HG03045 (cell line): ENCODE results near the gene NFAT5.
"Not testable (repeated sequence)": the region's sequence is repeated elsewhere in the genome, so short reads cannot be mapped to it uniquely, and the experiment has no call there.

Experiments used
- ATAC-seq: cut with Tn5 transposase; IDR thresholded peaks from one replicate; pipeline ENCODE4 v1.9.1; 2021; ENCODE audit warnings: mild to moderate bottlenecking, moderate library complexity; ENCODE audit not compliant: unreplicated experiment

The NFAT5 gene

DNA sequence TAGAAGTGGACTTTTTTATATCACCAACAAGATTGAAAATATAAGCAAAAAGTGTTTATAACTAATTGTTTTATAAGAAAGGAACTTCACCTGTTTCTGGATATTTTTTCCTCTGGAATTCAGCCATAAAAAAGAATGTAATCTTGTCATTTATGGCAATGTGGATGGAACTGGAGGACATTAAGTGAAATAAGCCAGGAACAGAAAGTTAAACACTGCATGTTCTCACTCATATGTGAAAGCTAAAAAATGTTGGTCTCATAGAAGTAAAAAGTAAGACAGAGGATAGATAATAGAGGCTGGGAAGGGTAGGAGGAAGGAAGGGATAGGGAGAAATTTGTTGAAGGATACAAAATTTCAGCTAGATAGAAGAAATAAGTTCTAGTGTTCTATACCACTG, 67.6 kb downstream of the NFAT5 start:
- no peak for ATAC-seq

DNA sequence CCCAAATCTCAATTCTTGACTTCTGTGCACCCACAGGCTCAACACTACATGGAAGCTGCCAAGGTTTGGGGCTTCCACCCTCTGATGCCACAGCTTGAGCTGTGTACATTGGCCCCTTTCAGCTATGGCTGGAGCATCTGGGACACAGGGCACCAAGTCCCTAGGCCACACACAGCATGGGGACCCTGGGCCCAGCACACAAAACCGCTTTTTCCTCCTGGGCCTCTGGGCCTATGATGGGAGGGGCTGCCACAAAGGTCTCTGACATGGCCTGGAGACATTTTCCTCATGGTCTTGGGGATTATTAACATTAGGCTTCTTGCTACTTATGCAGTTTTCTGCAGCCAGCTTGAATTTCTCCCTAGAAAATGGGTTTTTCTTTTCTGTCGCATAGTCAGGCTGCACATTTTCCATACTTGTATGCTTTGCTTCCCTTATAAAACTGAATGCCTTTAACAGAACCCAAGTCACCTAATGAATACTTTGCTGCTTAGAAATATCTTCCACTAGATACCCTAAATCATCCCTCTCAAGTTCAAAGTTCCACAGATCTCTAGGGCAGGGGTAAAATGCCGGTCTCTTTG, 70.9 kb downstream of the NFAT5 start:
- ATAC-seq: not testable (repeated sequence)

DNA sequence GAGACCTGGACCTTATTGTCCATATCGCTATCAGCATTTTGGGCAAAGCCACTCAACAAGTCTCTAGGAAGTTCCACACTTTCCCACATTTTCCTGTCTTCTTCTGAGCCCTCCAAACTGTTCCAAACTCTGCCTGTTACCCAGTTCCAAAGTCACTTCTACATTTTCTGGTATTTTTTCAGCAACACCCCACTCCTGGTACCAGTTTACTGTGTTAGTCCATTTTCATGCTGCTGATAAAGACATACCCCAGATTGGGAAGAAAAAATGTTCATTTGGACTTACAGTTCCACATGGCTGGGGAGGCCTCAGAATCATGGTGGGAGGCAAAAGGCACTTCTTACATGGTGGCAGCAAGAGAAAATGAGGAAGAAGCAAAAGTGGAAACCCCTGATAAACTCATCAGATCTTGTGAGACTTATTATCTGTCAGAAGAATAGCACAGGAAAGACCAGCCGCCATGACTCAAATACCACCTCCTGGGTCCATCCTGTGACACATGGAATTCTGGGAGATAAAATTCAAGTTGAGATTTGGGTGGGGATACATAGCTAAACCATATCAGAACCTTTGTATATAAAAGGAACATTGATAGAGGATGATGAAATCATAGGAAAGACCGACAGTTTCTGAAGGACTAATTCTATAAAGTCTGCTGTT, 71.6 kb downstream of the NFAT5 start:
- ATAC-seq: not testable (repeated sequence)

GRCh38 chr16:69643997-69644396, 78.2 kb downstream of the NFAT5 start:
- not testable (repeated sequence) for ATAC-seq

GRCh38 chr16:69644790-69645189, 79.0 kb downstream of the NFAT5 start:
- ATAC-seq: no peak

GRCh38 chr16:69647020-69647419, 81.3 kb downstream of the NFAT5 start:
- ATAC-seq: no peak

GRCh38 chr16:69651217-69651616, 85.5 kb downstream of the NFAT5 start:
- ATAC-seq: no peak

GRCh38 chr16:69654280-69654931, 88.6 kb downstream of the NFAT5 start:
- ATAC-seq: no peak

- no peak for ATAC-seq
These were observed 94.4 kb downstream of the NFAT5 start for GRCh38 chr16:69660166-69660565.

DNA sequence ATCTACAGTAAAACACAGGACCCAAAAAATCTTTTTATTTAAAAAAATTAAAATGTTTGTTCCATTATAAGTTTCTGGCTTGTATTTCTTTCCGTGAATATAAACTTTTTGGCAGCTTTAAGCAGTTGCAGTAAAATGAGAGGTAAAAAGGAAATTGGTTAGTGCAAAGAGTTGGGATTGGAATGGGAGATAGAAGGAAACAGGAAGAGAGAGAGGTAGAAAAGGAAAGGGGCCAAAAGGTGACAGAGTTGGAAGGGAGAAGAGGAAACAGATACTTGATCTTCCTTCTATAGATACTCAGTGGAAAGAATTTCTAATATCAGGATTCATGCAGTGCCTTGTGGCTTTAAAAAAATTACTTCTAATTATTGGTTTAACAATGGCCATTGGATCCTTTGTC, 97.1 kb downstream of the NFAT5 start:
- no peak for ATAC-seq

DNA sequence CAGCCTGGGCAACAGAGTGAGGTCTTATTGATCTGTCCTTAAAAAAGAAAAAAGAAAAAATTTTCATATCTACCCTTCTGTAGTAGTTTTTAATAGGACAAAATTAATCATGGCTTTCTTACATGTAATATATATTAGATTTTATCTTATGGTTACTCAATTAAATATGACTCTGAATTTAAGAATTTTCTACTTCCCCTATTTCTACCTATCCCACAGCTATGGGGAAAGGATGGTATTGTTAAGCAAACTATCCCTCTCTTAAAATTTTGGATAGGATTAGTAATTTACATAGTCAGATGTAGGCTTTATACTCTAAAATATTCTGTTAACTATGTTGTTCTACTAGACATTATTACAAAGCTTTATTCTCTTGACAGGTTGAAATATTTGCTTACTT, 98.1 kb downstream of the NFAT5 start:
- no peak for ATAC-seq

DNA sequence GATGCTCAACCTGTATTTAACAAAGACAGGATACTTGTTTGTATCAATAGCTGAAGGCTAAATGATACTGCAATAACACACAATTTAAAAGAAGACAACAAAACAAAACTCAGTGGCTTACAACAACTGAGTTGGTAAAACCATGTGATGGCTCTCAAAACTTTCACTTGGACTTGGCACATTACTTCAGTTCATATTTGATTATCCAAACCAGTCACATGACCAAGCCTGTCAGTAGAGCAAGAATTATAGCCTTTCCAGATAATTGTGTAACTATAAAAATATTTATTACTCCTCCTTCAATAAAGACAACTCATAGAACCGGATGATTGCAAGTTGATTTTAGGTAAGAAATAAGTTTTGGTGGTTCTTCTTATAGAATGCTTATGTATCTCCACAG, 103.8 kb downstream of the NFAT5 start:
- ATAC-seq: no peak

DNA sequence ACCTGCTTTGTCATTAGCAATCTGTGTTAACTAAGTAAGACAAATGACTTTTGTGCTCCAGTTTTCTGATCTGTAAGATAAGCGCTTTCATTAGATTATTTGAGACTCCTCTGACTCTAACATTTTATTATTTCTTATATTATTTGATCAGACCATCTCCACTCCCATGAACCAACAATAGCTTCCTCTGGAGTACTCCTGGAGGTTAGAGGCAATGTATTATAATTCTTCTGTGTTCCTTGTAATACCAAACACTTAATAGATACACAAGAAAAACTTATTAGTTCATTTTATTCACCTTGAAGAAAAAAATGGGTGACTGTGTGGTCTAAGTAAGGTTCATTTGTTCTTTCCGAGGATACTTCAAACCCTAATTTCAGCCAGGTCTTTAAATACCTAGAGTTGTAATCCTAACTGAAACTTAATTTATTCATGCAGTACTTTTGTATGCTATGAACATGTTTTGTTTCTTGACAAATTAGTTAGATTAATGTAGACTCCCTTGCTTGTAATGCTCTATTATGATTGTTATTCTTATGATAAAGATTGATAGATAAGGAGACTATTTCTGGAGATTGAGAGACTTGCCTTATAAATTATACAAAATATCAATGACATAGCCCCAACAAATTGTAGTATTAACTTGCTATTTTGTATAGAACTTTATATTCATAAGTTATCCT, 106.7 kb downstream of the NFAT5 start:
- ATAC-seq: no peak

DNA sequence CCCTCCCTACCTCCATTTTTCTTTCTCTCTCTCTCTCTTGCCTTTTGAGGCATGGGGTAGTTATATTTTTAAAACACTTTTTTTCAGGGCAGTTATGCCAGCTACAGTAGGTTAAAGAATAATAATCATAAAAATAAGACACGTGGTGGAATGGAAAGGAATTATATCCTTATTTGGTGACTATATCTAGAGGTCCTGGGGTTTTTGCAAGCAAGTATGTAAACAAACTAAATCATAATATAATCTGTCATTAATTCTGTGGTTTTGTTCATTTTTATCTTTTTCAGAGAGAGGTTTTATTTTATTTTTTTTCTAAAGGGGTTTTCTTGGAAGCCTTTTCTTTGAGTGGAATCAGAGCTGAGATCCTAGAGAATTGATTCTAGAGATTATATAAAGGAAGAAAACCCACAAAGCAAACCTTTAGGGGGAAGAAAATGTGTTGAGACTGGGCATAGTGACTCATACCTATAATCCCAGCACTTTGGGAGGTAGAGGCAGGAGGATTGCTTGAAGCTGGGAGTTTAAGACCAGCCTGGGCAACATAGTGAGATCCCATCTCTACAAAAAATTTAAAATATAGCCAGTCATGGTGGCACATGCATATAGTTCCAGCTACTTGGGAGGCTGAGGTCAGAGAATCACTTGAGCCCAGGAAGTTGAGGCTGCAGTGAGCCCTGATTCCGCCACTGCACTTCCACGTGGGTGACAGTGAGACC, 107.4 kb downstream of the NFAT5 start:
- no peak for ATAC-seq

DNA sequence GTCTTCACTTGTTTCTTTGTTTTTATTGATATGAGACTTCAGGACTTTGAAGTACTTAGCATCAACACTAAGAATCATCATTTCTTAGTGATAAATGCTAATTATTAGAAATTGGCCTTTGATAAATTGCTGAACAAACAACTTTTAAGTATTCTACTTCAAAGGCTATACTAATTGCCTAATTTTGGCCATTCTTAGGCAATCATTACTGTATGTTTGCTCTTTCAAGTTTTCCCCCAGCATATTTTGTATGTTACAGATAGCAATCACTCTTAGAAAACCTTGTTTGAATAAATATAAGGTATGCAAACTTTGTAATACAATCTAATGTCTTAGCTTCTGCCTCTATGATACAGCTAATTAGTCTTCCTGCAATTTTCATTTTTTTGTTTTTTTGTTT, 114.6 kb downstream of the NFAT5 start:
- no peak for ATAC-seq

- ATAC-seq: no peak
These were observed 122.8 kb downstream of the NFAT5 start for GRCh38 chr16:69688589-69688988.

DNA sequence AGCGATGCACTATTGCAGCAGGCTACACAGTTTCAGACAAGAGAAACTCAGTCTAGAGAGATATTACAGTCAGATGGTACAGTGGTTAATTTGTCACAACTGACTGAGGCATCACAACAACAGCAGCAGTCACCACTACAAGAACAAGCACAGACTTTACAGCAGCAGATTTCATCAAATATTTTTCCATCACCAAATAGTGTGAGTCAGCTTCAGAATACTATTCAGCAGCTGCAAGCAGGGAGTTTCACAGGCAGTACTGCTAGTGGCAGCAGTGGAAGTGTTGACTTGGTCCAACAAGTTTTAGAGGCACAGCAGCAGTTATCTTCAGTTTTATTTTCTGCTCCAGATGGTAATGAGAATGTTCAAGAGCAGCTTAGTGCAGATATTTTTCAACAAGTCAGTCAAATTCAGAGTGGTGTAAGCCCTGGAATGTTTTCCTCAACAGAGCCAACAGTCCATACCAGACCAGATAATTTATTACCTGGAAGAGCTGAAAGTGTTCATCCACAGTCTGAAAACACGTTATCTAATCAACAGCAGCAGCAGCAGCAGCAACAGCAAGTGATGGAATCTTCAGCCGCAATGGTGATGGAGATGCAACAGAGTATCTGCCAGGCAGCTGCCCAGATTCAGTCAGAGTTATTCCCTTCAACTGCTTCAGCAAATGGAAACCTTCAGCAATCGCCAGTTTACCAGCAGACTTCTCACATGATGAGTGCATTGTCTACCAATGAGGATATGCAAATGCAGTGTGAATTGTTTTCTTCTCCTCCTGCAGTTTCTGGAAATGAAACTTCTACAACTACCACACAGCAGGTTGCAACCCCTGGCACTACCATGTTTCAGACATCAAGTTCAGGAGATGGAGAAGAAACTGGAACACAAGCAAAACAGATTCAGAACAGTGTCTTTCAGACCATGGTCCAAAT, 126.5 kb downstream of the NFAT5 start:
- no peak for ATAC-seq

- no peak for ATAC-seq
These were observed 128.2 kb downstream of the NFAT5 start for GRCh38 chr16:69693916-69694315.

GRCh38 chr16:69698404-69698803, 132.6 kb downstream of the NFAT5 start:
- no peak for ATAC-seq

DNA sequence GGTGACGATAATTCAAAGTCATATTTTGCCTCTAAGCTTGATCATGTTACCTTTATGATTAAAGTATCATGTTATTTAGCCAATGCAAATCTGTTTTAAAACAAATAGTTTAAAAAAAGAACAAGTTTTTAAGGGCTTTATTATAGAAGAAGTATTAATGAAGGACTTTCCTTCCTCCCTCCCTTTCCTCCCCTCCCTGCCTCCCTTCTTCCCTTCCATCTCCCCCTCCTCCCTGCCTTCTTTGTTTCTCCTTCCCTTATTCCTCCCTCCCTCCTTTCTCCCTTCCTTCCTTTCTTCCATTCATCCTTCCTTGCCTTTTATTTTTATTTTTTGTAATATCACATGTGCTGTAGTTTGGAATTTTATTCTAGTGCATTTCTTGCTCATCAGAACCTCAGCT, 134.1 kb downstream of the NFAT5 start:
- no peak for ATAC-seq
